T-helper 2 cell treated with Interferon-gamma antibody and Interleukin-4, amounts not matched to agents 5 μg/mL and 100 μg/mL, for 36 hours (primary cell): ENCODE results near the gene CNTN6.

ENCODE experiments used
- DNase-seq: peaks from one replicate; pipeline ENCODE4 v3.0.0; 2021; ENCODE audit warnings: low spot score
- H3K27ac Mint-ChIP-seq: one replicate; pipeline ENCODE4 v1.8.0; 2021; ENCODE audit warnings: mild to moderate bottlenecking, mixed read lengths
- H3K27me3 Mint-ChIP-seq: one replicate; pipeline ENCODE4 v1.8.0; 2021; ENCODE audit warnings: low read depth, mixed read lengths
- H3K36me3 Mint-ChIP-seq: one replicate; pipeline ENCODE4 v1.8.0; 2021; ENCODE audit warnings: low read depth, mixed read lengths
- H3K4me1 Mint-ChIP-seq: one replicate; pipeline ENCODE4 v1.8.0; 2021; ENCODE audit warnings: low read depth, mixed read lengths
- H3K4me3 Mint-ChIP-seq: one replicate; pipeline ENCODE4 v1.8.0; 2022; ENCODE audit warnings: mild to moderate bottlenecking, moderate library complexity, mixed read lengths
- H3K9me3 Mint-ChIP-seq: one replicate; pipeline ENCODE4 v1.8.0; 2021; ENCODE audit warnings: mixed read lengths

Gene CNTN6

GRCh38 chr3:1197051-1197450 lies 104.2 kb downstream of the CNTN6 start:
- Mint-ChIP-seq H3K27ac (no peak overlapping the region), H3K4me1 (no peaks in the 10 kb centered on the region), H3K9me3 (peaks cover 13% of the 10 kb centered on the region), H3K36me3 (no peaks in the 10 kb centered on the region), H3K27me3 (no peaks in the 10 kb centered on the region), H3K4me3 (no peak overlapping the region)
- no peak for DNase-seq

GRCh38 chr3:1200371-1200770 lies 107.5 kb downstream of the CNTN6 start:
- no peak for DNase-seq
- Mint-ChIP-seq H3K4me3 (no peak overlapping the region), H3K9me3 (peaks cover 18% of the 10 kb centered on the region)

GRCh38 chr3:1207904-1208303 lies 115.1 kb downstream of the CNTN6 start:
- H3K36me3 Mint-ChIP-seq = no peaks in the 10 kb centered on the region
- H3K4me1 Mint-ChIP-seq = no peaks in the 10 kb centered on the region
- DNase-seq = no peak
- H3K4me3 Mint-ChIP-seq = no peak overlapping the region
- H3K27ac Mint-ChIP-seq = no peak overlapping the region
- H3K9me3 Mint-ChIP-seq = peaks cover 4% of the 10 kb centered on the region
- no peaks in the 10 kb centered on the region for H3K27me3 Mint-ChIP-seq

More at GRCh38 chr3:1200371-1200770, 107.5 kb downstream of the CNTN6 start:
- Mint-ChIP-seq H3K4me1 (no peaks in the 10 kb centered on the region), H3K27ac (no peak overlapping the region), H3K27me3 (no peaks in the 10 kb centered on the region), H3K36me3 (no peaks in the 10 kb centered on the region)

GRCh38 chr3:1214933-1215332 lies 122.1 kb downstream of the CNTN6 start:
- no peak for DNase-seq
- no peaks in the 10 kb centered on the region for H3K4me1 Mint-ChIP-seq
- no peaks in the 10 kb centered on the region for H3K27me3 Mint-ChIP-seq
- no peaks in the 10 kb centered on the region for H3K36me3 Mint-ChIP-seq
- peaks cover 4% of the 10 kb centered on the region for H3K9me3 Mint-ChIP-seq
- no peak overlapping the region for H3K27ac Mint-ChIP-seq
- no peak overlapping the region for H3K4me3 Mint-ChIP-seq

GRCh38 chr3:1216856-1217255 lies 124.0 kb downstream of the CNTN6 start:
- Mint-ChIP-seq H3K36me3 (no peaks in the 10 kb centered on the region), H3K27ac (no peak overlapping the region), H3K4me3 (no peak overlapping the region), H3K27me3 (no peaks in the 10 kb centered on the region), H3K4me1 (no peaks in the 10 kb centered on the region), H3K9me3 (peaks cover 10% of the 10 kb centered on the region)
- DNase-seq = no peak

- H3K27ac Mint-ChIP-seq = no peak overlapping the region
- peaks cover 10% of the 10 kb centered on the region for H3K9me3 Mint-ChIP-seq
- no peaks in the 10 kb centered on the region for H3K36me3 Mint-ChIP-seq
- no peaks in the 10 kb centered on the region for H3K27me3 Mint-ChIP-seq
- DNase-seq = no peak
- H3K4me1 Mint-ChIP-seq = no peaks in the 10 kb centered on the region
- H3K4me3 Mint-ChIP-seq = no peak overlapping the region
Measured at GRCh38 chr3:1227111-1227510, 134.3 kb downstream of the CNTN6 start.

- no peaks in the 10 kb centered on the region for H3K36me3 Mint-ChIP-seq
- H3K9me3 Mint-ChIP-seq = peaks cover 17% of the 10 kb centered on the region
- no peak overlapping the region for H3K4me3 Mint-ChIP-seq
- H3K4me1 Mint-ChIP-seq = no peaks in the 10 kb centered on the region
- DNase-seq = no peak
- H3K27ac Mint-ChIP-seq = no peak overlapping the region
- H3K27me3 Mint-ChIP-seq = no peaks in the 10 kb centered on the region
Measured at GRCh38 chr3:1228289-1228688, 135.5 kb downstream of the CNTN6 start.

GRCh38 chr3:1230920-1231319 lies 138.1 kb downstream of the CNTN6 start:
- Mint-ChIP-seq H3K4me3 (no peak overlapping the region), H3K36me3 (no peaks in the 10 kb centered on the region), H3K27me3 (no peaks in the 10 kb centered on the region), H3K4me1 (no peaks in the 10 kb centered on the region), H3K27ac (no peak overlapping the region), H3K9me3 (peaks cover 17% of the 10 kb centered on the region)
- no peak for DNase-seq

- H3K4me1 Mint-ChIP-seq = no peaks in the 10 kb centered on the region
- no peak overlapping the region for H3K27ac Mint-ChIP-seq
- H3K36me3 Mint-ChIP-seq = no peaks in the 10 kb centered on the region
- H3K4me3 Mint-ChIP-seq = no peak overlapping the region
- no peak for DNase-seq
- peaks cover 22% of the 10 kb centered on the region for H3K9me3 Mint-ChIP-seq
- no peaks in the 10 kb centered on the region for H3K27me3 Mint-ChIP-seq
Measured at GRCh38 chr3:1232276-1232675, 139.5 kb downstream of the CNTN6 start.

GRCh38 chr3:1235526-1236120 lies 142.8 kb downstream of the CNTN6 start:
- H3K4me1 Mint-ChIP-seq = no peaks in the 10 kb centered on the region
- no peaks in the 10 kb centered on the region for H3K36me3 Mint-ChIP-seq
- no peaks in the 10 kb centered on the region for H3K27me3 Mint-ChIP-seq
- H3K4me3 Mint-ChIP-seq = no peak overlapping the region
- no peak for DNase-seq
- peaks cover 39% of the 10 kb centered on the region for H3K9me3 Mint-ChIP-seq
- no peak overlapping the region for H3K27ac Mint-ChIP-seq

- Mint-ChIP-seq H3K4me1 (no peaks in the 10 kb centered on the region), H3K9me3 (peaks cover 23% of the 10 kb centered on the region), H3K27ac (no peak overlapping the region), H3K36me3 (no peaks in the 10 kb centered on the region), H3K4me3 (no peak overlapping the region), H3K27me3 (no peaks in the 10 kb centered on the region)
- DNase-seq = no peak
Measured at GRCh38 chr3:1251282-1252060, 158.6 kb downstream of the CNTN6 start.

- Mint-ChIP-seq H3K9me3 (peaks cover 19% of the 10 kb centered on the region), H3K4me1 (no peaks in the 10 kb centered on the region), H3K27ac (no peak overlapping the region), H3K4me3 (no peak overlapping the region), H3K27me3 (no peaks in the 10 kb centered on the region), H3K36me3 (no peaks in the 10 kb centered on the region)
- DNase-seq = no peak
Measured at GRCh38 chr3:1252061-1252430, 159.2 kb downstream of the CNTN6 start.

- no peak for DNase-seq
- no peaks in the 10 kb centered on the region for H3K36me3 Mint-ChIP-seq
- H3K27ac Mint-ChIP-seq = no peak overlapping the region
- H3K4me1 Mint-ChIP-seq = no peaks in the 10 kb centered on the region
- peaks cover 23% of the 10 kb centered on the region for H3K9me3 Mint-ChIP-seq
- H3K27me3 Mint-ChIP-seq = no peaks in the 10 kb centered on the region
- H3K4me3 Mint-ChIP-seq = no peak overlapping the region
Measured at GRCh38 chr3:1262246-1262645, 169.4 kb downstream of the CNTN6 start.

GRCh38 chr3:1263121-1263520 lies 170.3 kb downstream of the CNTN6 start:
- Mint-ChIP-seq H3K27ac (no peak overlapping the region), H3K4me3 (no peak overlapping the region)

GRCh38 chr3:1269808-1270207 lies 177.0 kb downstream of the CNTN6 start:
- no peak overlapping the region for H3K27ac Mint-ChIP-seq
- H3K27me3 Mint-ChIP-seq = no peaks in the 10 kb centered on the region
- DNase-seq = no peak
- no peaks in the 10 kb centered on the region for H3K36me3 Mint-ChIP-seq
- H3K9me3 Mint-ChIP-seq = peaks cover 23% of the 10 kb centered on the region
- no peaks in the 10 kb centered on the region for H3K4me1 Mint-ChIP-seq
- H3K4me3 Mint-ChIP-seq = no peak overlapping the region

More at GRCh38 chr3:1263121-1263520, 170.3 kb downstream of the CNTN6 start:
- H3K4me1 Mint-ChIP-seq = no peaks in the 10 kb centered on the region
- DNase-seq = no peak
- H3K36me3 Mint-ChIP-seq = no peaks in the 10 kb centered on the region
- H3K9me3 Mint-ChIP-seq = peaks cover 25% of the 10 kb centered on the region
- H3K27me3 Mint-ChIP-seq = no peaks in the 10 kb centered on the region
